Measurements from ENCODE around the gene ASTN2.

ASTN2 gene

DNA sequence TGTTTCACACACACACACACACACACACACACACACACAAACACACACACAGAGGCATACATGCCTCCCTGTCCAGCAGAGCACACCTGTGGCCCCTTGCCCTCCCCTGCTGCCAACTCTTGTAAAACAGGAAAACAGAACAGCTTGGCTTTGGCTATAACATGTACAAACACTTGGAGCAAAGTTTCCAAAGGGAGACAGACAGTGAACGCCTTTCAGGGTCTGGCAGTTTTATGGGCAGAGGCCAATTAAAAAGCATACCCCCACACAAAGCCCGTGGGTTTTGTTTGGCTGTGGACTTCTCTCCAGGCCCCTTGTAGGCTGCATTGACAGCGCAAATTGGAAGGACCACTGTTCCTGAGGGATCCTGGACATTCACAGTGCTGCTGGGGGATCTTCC is 995.7 kb downstream of the ASTN2 start:
- in situ Hi-C loops (cut with HindIII; ENCODE audit: low pct_ligation_motif_present, low sequenced_read_pairs), result no loop called here
- Histone ChIP-seq H3K36me3 (replicated peaks) (no peaks in the 10 kb centered on the region), H3K27me3 (replicated peaks) (no peaks in the 10 kb centered on the region), H3K4me3 (ENCODE audit: low read depth, low read length) (no peak overlapping the region), H3K27ac (no peak overlapping the region)
- TF ChIP-seq, protein P1, sequence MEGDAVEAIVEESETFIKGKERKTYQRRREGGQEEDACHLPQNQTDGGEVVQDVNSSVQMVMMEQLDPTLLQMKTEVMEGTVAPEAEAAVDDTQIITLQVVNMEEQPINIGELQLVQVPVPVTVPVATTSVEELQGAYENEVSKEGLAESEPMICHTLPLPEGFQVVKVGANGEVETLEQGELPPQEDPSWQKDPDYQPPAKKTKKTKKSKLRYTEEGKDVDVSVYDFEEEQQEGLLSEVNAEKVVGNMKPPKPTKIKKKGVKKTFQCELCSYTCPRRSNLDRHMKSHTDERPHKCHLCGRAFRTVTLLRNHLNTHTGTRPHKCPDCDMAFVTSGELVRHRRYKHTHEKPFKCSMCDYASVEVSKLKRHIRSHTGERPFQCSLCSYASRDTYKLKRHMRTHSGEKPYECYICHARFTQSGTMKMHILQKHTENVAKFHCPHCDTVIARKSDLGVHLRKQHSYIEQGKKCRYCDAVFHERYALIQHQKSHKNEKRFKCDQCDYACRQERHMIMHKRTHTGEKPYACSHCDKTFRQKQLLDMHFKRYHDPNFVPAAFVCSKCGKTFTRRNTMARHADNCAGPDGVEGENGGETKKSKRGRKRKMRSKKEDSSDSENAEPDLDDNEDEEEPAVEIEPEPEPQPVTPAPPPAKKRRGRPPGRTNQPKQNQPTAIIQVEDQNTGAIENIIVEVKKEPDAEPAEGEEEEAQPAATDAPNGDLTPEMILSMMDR (IDR thresholded peaks at IDR 0.05; ENCODE audit: low read depth, low read length, missing control alignments), result no peak
- no peak for DNase-seq

DNA sequence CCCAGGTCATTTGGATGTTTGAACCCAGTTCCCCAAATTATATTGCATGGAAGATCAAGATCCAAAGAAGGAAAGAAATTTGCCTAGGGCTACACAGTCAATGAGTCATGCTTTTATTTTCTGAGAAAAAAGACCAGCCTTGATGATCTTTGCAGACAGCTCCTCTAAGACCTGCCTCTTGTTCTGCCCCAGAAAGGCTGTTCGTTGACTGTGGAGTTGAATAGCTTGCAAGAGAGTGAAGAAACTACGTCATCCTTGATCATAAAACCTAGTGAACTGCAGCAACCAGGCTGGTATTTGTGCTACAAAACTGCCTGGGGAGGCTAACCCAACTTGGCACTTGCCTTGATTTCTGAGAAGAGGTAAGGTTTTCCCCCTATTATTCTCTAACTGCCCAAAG is 997.4 kb downstream of the ASTN2 start:
- TF ChIP-seq, protein P1 (IDR thresholded peaks at IDR 0.05; ENCODE audit: low read depth, low read length, missing control alignments), result no peak
- no peaks in the 10 kb centered on the region for H3K27me3 ChIP-seq (replicated peaks)
- H3K4me3 ChIP-seq (ENCODE audit: low read depth, low read length), result no peak overlapping the region
- no peaks in the 10 kb centered on the region for H3K36me3 ChIP-seq (replicated peaks)
- no peak for DNase-seq
- H3K27ac ChIP-seq, result no peak overlapping the region
- in situ Hi-C loops (cut with HindIII; ENCODE audit: low pct_ligation_motif_present, low sequenced_read_pairs), result no loop called here

DNA sequence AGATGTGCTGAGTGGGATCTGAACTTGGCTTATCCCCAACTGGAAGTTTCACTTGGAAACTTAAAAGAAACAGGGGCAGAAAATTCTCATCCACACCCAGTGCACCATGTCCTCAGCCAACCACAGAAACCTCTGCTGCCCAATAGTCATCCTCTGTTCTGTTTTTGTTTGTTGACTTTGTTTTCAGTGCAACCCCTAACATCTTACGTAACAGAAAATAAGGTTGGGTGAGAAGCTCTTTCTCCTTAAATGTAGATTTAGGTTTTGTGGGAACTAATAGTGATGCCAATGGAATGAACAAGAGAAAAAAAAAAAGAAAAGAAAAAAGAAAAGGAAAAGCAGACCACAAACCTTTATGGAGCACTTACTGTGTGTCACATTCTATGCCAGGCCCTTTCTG is 998.4 kb downstream of the ASTN2 start:
- in situ Hi-C loops (cut with HindIII; ENCODE audit: low pct_ligation_motif_present, low sequenced_read_pairs), result no loop called here
- TF ChIP-seq, protein P1 (IDR thresholded peaks at IDR 0.05; ENCODE audit: low read depth, low read length, missing control alignments), result no peak
- Histone ChIP-seq H3K36me3 (replicated peaks) (no peaks in the 10 kb centered on the region), H3K27me3 (replicated peaks) (no peaks in the 10 kb centered on the region), H3K27ac (no peak overlapping the region), H3K4me3 (ENCODE audit: low read depth, low read length) (no peak overlapping the region)
- no peak for DNase-seq

DNA sequence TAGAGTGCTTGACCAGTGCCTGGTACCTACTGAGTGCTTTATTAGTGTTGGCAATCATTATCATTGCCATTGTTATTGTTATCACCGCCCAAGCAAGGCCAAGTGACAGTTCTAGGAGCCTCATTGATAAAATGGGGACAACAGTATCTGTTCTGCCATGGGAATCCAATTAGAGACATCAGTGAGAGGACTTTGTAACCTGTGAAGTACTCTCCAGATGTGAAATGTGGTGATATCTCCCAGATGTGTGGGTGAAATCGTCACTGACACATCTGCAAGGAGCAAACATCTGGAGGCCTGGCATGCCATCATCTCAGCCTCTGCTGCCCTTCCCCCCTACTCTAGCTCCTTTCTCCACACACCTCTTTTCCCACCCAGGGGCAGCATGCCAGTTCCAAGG is 1000.5 kb downstream of the ASTN2 start:
- in situ Hi-C loops (cut with HindIII; ENCODE audit: low pct_ligation_motif_present, low sequenced_read_pairs), result no loop called here
- no peak for DNase-seq
- Histone ChIP-seq H3K27ac (no peak overlapping the region), H3K4me3 (ENCODE audit: low read depth, low read length) (no peak overlapping the region), H3K36me3 (replicated peaks) (no peaks in the 10 kb centered on the region), H3K27me3 (replicated peaks) (no peaks in the 10 kb centered on the region)
- TF ChIP-seq, protein P1 (IDR thresholded peaks at IDR 0.05; ENCODE audit: low read depth, low read length, missing control alignments), result no peak

DNA sequence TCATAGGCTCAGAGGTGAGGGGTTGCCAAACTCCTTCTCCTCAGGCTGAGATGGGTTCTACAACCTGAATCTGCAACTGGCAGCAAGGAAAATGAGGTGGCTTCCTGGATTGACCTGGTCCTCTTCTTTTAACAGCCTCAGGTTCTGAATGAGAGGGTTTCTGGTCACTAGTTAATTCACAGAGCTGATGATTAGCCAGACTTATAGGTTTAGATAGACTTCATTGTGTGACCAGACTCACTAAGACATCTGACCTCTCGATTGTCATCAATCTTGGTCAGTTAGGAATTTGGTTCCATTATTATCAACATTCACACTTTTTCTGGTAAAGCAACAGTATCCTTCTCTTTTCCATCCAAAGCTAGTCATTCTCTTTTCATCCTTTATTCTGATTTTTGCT is 1003.4 kb downstream of the ASTN2 start:
- no peaks in the 10 kb centered on the region for H3K36me3 ChIP-seq (replicated peaks)
- DNase-seq, result no peak
- in situ Hi-C loops (cut with HindIII; ENCODE audit: low pct_ligation_motif_present, low sequenced_read_pairs), result no loop called here
- H3K27ac ChIP-seq, result no peak overlapping the region
- H3K4me3 ChIP-seq (ENCODE audit: low read depth, low read length), result no peak overlapping the region
- TF ChIP-seq, protein P1 (IDR thresholded peaks at IDR 0.05; ENCODE audit: low read depth, low read length, missing control alignments), result no peak
- H3K27me3 ChIP-seq (replicated peaks), result no peaks in the 10 kb centered on the region

DNA sequence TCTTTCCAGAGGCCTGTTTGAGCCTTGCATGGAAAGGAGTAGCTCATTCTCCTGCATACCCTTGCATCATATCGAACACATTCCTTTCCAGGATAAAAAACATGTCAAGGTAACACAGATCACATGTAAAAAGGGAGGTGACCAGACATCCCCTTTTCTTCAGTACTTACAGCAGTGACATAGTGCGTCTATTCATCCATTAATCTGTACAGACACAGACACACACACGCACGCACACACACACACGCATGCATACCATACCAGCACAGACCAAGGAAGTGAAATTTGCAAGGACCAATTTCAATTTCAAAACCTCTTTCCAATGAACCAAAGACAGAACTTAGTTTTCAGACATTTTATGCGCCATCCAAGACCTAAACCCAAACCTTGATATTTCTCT is 1005.2 kb downstream of the ASTN2 start:
- DNase-seq, result no peak
- in situ Hi-C loops (cut with HindIII; ENCODE audit: low pct_ligation_motif_present, low sequenced_read_pairs), result no loop called here
- no peaks in the 10 kb centered on the region for H3K36me3 ChIP-seq (replicated peaks)
- TF ChIP-seq, protein P1 (IDR thresholded peaks at IDR 0.05; ENCODE audit: low read depth, low read length, missing control alignments), result no peak
- no peak overlapping the region for H3K4me3 ChIP-seq (ENCODE audit: low read depth, low read length)
- H3K27ac ChIP-seq, result no peak overlapping the region
- no peaks in the 10 kb centered on the region for H3K27me3 ChIP-seq (replicated peaks)

Measured in brain microvascular endothelial cell (primary cell).